GM12872 (cell line): ENCODE data around the gene AIFM1.

Source experiments
- TF ChIP-seq, protein P1 (sequence below): IDR thresholded peaks from 3 replicates; pipeline ENCODE4 v1.5.1; 2011; ENCODE audit warnings: low read depth, mild to moderate bottlenecking, low read length, moderate library complexity; ENCODE audit not compliant: insufficient read depth

The AIFM1 gene

DNA sequence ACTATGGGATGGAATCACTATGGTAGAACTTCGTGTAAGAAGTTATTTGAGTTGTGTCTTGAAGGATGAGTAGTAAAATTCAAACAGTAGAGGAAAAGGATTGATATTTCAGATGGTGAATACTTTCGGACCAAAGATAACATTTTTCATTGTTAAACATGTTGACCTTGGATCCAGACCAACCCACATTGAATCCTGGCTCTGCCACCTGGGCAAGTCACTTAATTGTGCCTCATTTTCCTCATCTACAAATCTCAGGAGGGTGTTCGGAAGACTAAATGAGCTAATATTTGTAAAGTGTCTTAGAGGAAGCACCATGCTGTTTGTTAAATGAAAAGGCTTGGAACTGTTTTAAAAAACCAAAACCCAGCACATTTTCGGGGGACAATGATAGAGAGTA is 1.4 kb upstream of the AIFM1 start:
- TF ChIP-seq, protein P1, sequence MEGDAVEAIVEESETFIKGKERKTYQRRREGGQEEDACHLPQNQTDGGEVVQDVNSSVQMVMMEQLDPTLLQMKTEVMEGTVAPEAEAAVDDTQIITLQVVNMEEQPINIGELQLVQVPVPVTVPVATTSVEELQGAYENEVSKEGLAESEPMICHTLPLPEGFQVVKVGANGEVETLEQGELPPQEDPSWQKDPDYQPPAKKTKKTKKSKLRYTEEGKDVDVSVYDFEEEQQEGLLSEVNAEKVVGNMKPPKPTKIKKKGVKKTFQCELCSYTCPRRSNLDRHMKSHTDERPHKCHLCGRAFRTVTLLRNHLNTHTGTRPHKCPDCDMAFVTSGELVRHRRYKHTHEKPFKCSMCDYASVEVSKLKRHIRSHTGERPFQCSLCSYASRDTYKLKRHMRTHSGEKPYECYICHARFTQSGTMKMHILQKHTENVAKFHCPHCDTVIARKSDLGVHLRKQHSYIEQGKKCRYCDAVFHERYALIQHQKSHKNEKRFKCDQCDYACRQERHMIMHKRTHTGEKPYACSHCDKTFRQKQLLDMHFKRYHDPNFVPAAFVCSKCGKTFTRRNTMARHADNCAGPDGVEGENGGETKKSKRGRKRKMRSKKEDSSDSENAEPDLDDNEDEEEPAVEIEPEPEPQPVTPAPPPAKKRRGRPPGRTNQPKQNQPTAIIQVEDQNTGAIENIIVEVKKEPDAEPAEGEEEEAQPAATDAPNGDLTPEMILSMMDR = no peak

DNA sequence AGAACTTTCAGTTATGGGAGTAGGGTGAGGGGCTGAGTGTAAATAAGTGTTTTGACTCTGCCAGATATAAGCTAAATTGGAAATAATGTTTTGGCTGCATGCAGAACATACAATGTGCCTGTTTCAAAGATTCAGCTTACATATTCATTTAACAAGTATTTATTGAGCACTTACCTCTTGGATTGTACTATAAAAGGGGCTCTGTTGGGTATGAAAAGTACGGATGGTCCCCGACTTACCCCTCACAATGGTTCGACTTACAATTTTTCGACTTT is 799 bp upstream of the AIFM1 start:
- TF ChIP-seq, protein P1 = no peak

DNA sequence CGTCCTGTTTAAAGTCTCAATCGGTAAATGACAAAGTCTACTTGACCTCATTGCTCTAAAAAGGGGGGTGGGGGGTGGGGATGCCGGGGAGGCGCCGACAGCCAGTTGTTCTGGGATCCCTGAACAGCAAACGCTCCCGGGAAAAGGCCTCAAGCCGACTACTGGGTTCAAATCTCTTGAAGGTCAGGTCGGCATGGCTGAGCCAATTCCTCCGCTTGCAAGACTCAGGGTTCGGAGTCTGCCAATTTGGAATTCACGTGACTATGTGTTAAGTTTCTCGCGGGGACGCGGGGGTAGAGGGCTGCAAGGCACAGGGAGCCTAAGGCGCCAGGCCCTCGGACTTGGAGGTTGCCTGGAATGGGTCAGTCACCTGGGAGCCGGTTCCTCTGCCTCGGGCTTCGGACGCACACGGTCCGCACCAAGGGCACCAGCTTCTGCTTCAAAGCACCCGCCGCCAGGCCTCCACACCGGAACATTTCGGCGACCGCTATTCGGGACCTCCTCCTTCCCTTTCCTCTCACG is 399 bp downstream of the AIFM1 start:
- TF ChIP-seq, protein P1 = no peak

DNA sequence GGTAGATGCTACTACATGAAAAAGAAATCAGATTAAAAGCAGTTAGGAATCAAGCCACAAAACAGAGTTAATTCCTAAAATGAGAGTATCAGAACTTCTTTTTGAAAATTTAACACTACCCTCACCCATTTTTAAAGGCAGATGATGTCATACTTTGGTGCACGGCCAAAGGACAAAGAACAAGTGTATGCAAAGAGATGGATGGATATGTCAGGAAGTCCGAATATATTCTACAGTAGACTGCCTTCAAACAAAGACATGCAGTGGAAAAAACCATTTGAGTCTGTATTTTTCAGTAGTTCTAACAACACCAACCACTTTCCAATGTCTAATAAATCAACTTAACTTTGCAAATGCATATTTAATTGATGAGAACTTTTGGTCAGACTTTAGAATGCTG is 2.2 kb downstream of the AIFM1 start:
- TF ChIP-seq, protein P1 = no peak

DNA sequence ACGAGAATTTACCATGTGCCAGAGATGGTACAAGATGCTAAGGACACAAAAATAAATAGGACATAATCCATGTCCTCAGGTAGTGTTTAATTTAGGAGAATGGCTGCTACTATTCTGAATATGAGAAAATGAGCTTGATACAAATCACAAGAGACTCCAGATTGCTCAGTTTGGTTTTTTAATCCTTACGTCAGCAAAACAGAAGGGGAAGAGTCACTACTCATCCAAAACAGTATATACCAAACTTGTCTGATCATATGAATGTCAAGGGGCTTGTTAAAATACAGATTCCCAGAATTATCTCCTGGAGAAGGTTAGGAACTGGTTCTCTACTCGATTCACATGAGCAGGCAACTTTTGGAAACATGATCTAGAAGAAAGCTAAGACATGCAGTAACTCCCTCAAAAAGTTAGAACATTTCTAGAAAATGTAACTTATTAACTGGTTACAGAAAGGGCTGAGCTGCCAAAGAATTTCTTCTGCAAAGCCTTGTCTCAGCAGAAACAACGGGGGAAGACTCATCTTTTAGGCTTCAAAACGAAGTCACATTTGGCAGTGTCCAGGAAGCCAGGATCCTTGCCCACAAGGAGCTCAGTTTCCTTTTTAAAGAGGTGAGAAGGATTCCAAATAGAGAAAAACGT is 3.4 kb downstream of the AIFM1 start:
- TF ChIP-seq, protein P1 = no peak

DNA sequence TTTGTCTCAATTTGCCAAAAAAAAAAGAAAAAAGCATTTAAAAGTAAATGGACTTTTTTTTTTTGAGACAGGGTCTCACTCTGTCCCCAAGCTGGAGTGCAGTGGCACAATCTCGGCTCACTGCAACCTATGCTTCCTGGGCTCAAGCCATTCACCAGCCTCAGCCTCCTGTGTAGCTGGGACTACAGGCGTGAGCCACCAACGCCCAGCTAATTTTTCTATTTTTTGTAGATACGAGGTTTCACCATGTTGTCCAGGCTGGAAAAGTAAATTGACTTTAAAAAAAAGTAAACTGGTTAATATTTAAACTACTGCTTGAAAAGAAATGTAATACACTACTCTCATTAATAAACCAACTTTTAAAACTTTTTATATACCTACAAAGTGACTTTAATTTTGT is 5.9 kb downstream of the AIFM1 start:
- TF ChIP-seq, protein P1 = no peak

DNA sequence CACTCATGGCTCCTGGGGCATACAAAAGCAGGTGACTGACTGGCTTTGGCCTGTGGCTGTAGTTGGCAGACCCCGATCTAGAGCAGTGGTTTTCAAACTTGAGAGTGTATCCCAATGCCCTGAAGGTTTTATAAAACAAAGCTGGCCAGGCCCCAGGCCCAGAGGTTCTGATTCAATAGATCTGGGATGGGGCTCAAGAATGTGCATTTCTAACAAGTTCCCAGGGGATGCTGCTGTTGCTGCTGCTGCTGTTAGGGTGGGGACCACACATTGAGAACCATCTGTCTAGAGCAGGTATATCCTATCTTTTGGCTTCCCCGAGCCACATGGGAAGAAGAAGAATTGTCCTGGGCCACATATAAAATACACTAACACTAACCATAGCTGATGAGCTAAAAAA is 7.3 kb downstream of the AIFM1 start:
- TF ChIP-seq, protein P1 = no peak

DNA sequence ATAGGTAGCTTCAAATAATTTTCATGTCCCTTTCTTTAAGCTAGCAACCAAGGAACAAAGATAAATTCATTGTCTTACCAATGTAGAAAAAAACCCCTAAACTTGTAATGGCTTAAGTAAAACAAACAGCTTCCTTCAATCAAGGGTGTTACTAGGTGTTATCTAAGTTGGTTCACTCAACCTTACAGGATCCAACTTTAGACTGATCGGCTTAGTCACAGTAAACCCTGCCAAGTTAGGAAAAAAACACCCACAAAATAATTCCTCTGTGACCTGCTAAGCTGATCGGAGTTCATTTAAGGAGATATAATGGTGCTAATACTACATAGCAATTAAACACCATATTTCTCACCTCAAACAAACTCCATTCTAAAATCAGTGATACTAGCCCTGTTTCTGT is 10.1 kb downstream of the AIFM1 start:
- TF ChIP-seq, protein P1 = no peak
